Nephron (organoid): ENCODE results near the gene RASL12.

Source experiments
- H3K27ac Mint-ChIP-seq, 3 experiments: 2 replicates each; pipeline ENCODE4 v1.8.0; 2020; ENCODE audit warnings: mixed read lengths in 3 of 3, mild to moderate bottlenecking in 2 of 3, moderate library complexity in 1 of 3
- H3K27me3 Mint-ChIP-seq: 2 replicates; pipeline ENCODE4 v1.8.0; 2021; ENCODE audit warnings: low read depth, mild to moderate bottlenecking, moderate library complexity, mixed read lengths
- H3K36me3 Mint-ChIP-seq: 2 replicates; pipeline ENCODE4 v1.8.0; 2020; ENCODE audit warnings: low read depth, mixed read lengths
- H3K4me1 Mint-ChIP-seq: 2 replicates; pipeline ENCODE4 v1.8.0; 2020; ENCODE audit warnings: mixed read lengths
- H3K4me3 Mint-ChIP-seq, 3 experiments: 2 replicates each; pipeline ENCODE4 v1.8.0; 2020; ENCODE audit warnings: mild to moderate bottlenecking in 3 of 3, mixed read lengths in 3 of 3, moderate library complexity in 2 of 3
- H3K9me3 Mint-ChIP-seq: 2 replicates; pipeline ENCODE4 v1.8.0; 2020; ENCODE audit warnings: mixed read lengths
- CTCF ChIP-seq, 3 experiments: fragments of 200-600 bp; sonication (generic); IDR thresholded peaks; one replicate each; pipeline ENCODE4 v1.5.0; 2021; ENCODE audit warnings: antibody characterized with exemption in 3 of 3; ENCODE audit not compliant: unreplicated experiment in 3 of 3

RASL12 gene

GRCh38 chr15:65067645-65068402, at the start of gene RASL12:
TSS of gene RASL12 (minus strand) at chr15:65067991. CDS start at chr15:65067835, 156 bp downstream.
- H3K27ac Mint-ChIP-seq = peak within 1 kb of the TSS; percentile 94 to 99 (median 99)

GRCh38 chr15:65115542-65115941, 47.8 kb upstream of the RASL12 start:
- Mint-ChIP-seq H3K9me3 (no peaks in the 10 kb centered on the region), H3K36me3 (peaks cover 65% of the 10 kb centered on the region), H3K4me3 (peak overlapping the region in 1 of 3 experiments; percentile 59), H3K27ac (peak overlapping the region; percentile 32 to 79 (median 54)), H3K27me3 (no peaks in the 10 kb centered on the region), H3K4me1 (peaks cover 16% of the 10 kb centered on the region)
- TF ChIP-seq CTCF (IDR thresholded peaks at IDR 0.05; ENCODE audit: unreplicated experiment in 3 of 3) = no peak

More at GRCh38 chr15:65067645-65068402, at the start of gene RASL12:
- Mint-ChIP-seq H3K4me3 (peak within 1 kb of the TSS; percentile 90 to 93 (median 92)), H3K36me3 (peaks cover 10% of the 10 kb centered on the region), H3K9me3 (no peaks in the 10 kb centered on the region), H3K4me1 (peaks cover 66% of the 10 kb centered on the region), H3K27me3 (peaks cover 14% of the 10 kb centered on the region)
- TF ChIP-seq CTCF (IDR thresholded peaks at IDR 0.05; ENCODE audit: unreplicated experiment in 3 of 3) = no peak

- Mint-ChIP-seq H3K4me3 (peak within 1 kb of the TSS in 1 of 3 experiments; percentile 59), H3K36me3 (peaks cover 65% of the 10 kb centered on the region), H3K27ac (peak within 1 kb of the TSS; percentile 32 to 79 (median 54)), H3K9me3 (no peaks in the 10 kb centered on the region), H3K4me1 (peaks cover 16% of the 10 kb centered on the region), H3K27me3 (no peaks in the 10 kb centered on the region)
- no peak for TF ChIP-seq CTCF (IDR thresholded peaks at IDR 0.05; ENCODE audit: unreplicated experiment in 3 of 3)
Observed at GRCh38 chr15:65115086-65115485, 47.3 kb upstream of the RASL12 start, which contains the start of gene UBAP1L. TSS of gene UBAP1L (minus strand) at chr15:65115200. CDS start at chr15:65106215, 8,985 bp downstream.

- no peak for TF ChIP-seq CTCF (IDR thresholded peaks at IDR 0.05; ENCODE audit: unreplicated experiment in 3 of 3)
- no peak overlapping the region for H3K4me3 Mint-ChIP-seq
- no peak overlapping the region for H3K27ac Mint-ChIP-seq
- H3K4me1 Mint-ChIP-seq = peaks cover 13% of the 10 kb centered on the region
- no peaks in the 10 kb centered on the region for H3K9me3 Mint-ChIP-seq
- H3K36me3 Mint-ChIP-seq = peaks cover 53% of the 10 kb centered on the region
- H3K27me3 Mint-ChIP-seq = no peaks in the 10 kb centered on the region
Observed at GRCh38 chr15:65110676-65111292, 43.0 kb upstream of the RASL12 start.

- Mint-ChIP-seq H3K9me3 (no peaks in the 10 kb centered on the region), H3K27ac (no peak overlapping the region), H3K4me1 (no peaks in the 10 kb centered on the region), H3K4me3 (no peak overlapping the region), H3K36me3 (peaks cover 42% of the 10 kb centered on the region), H3K27me3 (no peaks in the 10 kb centered on the region)
- no peak for TF ChIP-seq CTCF (IDR thresholded peaks at IDR 0.05; ENCODE audit: unreplicated experiment in 3 of 3)
Observed at GRCh38 chr15:65106011-65106590, 38.3 kb upstream of the RASL12 start.
